K562 (cell line): Measurements from ENCODE around the gene PRSS21. TPM values are rescaled to one million over a fixed set of nuclear protein-coding genes. Genes with fewer than 3 reads are reported as not detected.

Experiments used
- ARID2 ChIP-seq: fragments of 450-650 bp; IDR thresholded peaks from 2 replicates; pipeline ENCODE4 v1.6.1; 2017; ENCODE audit warnings: antibody characterized with exemption, mild to moderate bottlenecking
- BMI1 ChIP-seq: fragments of 150-350 bp; IDR thresholded peaks from 2 replicates; pipeline ENCODE4 v1.6.1; 2014; ENCODE audit warnings: low read length
- CC2D1A ChIP-seq: fragments of 450-650 bp; IDR thresholded peaks from 2 replicates; pipeline ENCODE4 v1.6.1; 2017; ENCODE audit warnings: mild to moderate bottlenecking
- CTBP1 ChIP-seq: fragments of 450-650 bp; IDR thresholded peaks from 2 replicates; pipeline ENCODE4 v1.6.1; 2016; ENCODE audit warnings: borderline replicate concordance
- DEAF1 ChIP-seq: fragments of 450-650 bp; formaldehyde crosslinking; IDR thresholded peaks from 2 replicates; pipeline ENCODE4 v1.4.0; 2020; ENCODE audit warnings: mild to moderate bottlenecking, moderate library complexity
- MAZ ChIP-seq, 2 experiments: fragments of 450-650 bp in 1 of 2; sonication (generic) in 1 of 2; formaldehyde crosslinking; IDR thresholded peaks in 1 of 2; conservative IDR thresholded peaks in 1 of 2; 2 replicates each; pipeline versions ENCODE4 v1.4.0 to v1.5.0; 2020; ENCODE audit warnings: mild to moderate bottlenecking in 1 of 2, missing genetic modification reagents in 1 of 2
- MCM3 ChIP-seq: fragments of 450-650 bp; IDR thresholded peaks from 2 replicates; pipeline ENCODE4 v1.6.1; 2016
- MLLT1 ChIP-seq, 2 experiments: fragments of 450-650 bp; IDR thresholded peaks; 2 replicates each; pipeline ENCODE4 v1.6.1; 2016
- MLX ChIP-seq, 2 experiments: fragments of 450-650 bp in 1 of 2; sonication (generic) in 1 of 2; formaldehyde crosslinking; conservative IDR thresholded peaks; 2 replicates each; pipeline versions ENCODE4 v1.4.0 to v1.8.1; 2020 to 2022; ENCODE audit warnings: mild to moderate bottlenecking in 1 of 2, missing genetic modification reagents in 1 of 2
- MTA3 ChIP-seq: fragments of 450-650 bp; formaldehyde crosslinking; IDR thresholded peaks from 2 replicates; pipeline ENCODE4 v1.6.1; 2017; ENCODE audit warnings: mild to moderate bottlenecking, borderline replicate concordance
- RFX1 ChIP-seq: fragments of 450-650 bp; IDR thresholded peaks from 2 replicates; pipeline ENCODE4 v1.6.1; 2016; ENCODE audit warnings: mild to moderate bottlenecking, moderate library complexity
- RNF219 ChIP-seq: fragments of 250-450 bp; sonication (Bioruptor Pico); IDR thresholded peaks from 2 replicates; pipeline ENCODE4 v1.5.0; 2022; ENCODE audit warnings: mild to moderate bottlenecking
- SMAD4 ChIP-seq: fragments of 250-450 bp; sonication (Bioruptor Pico); conservative IDR thresholded peaks from 2 replicates; pipeline ENCODE4 v1.8.0; 2021; ENCODE audit warnings: inconsistent platforms, mild to moderate bottlenecking, moderate library complexity
- SMC3 ChIP-seq: conservative IDR thresholded peaks from 2 replicates; pipeline ENCODE4 v1.6.1; 2011; ENCODE audit warnings: low read depth, low read length, improper control_type of control experiment; ENCODE audit not compliant: insufficient read depth
- SRSF3 ChIP-seq: fragments of 200-400 bp; formaldehyde crosslinking; IDR thresholded peaks from 2 replicates; pipeline ENCODE4 v1.6.1; 2016; ENCODE audit warnings: mild to moderate bottlenecking, low read length, moderate library complexity; ENCODE audit not compliant: insufficient read depth
- TARDBP ChIP-seq: fragments of 450-650 bp; IDR thresholded peaks from 2 replicates; pipeline ENCODE4 v1.6.1; 2016
- ZBTB5 ChIP-seq: fragments of 450-650 bp; IDR thresholded peaks from 2 replicates; pipeline ENCODE4 v1.6.1; 2017; ENCODE audit warnings: antibody characterized with exemption
- ZFP36 ChIP-seq: fragments of 150-350 bp; IDR thresholded peaks from 2 replicates; pipeline ENCODE4 v1.6.1; 2018; ENCODE audit warnings: low read length, low read depth; ENCODE audit not compliant: partially characterized antibody
- ZNF324 ChIP-seq: fragments of 250-450 bp; sonication (Bioruptor Pico); IDR thresholded peaks from 2 replicates; pipeline ENCODE4 v1.4.0; 2020; ENCODE audit warnings: mild to moderate bottlenecking
- ZNF347 ChIP-seq: fragments of 450-650 bp; formaldehyde crosslinking; IDR thresholded peaks from 2 replicates; pipeline ENCODE4 v1.4.0; 2020; ENCODE audit warnings: low read depth, mild to moderate bottlenecking, moderate library complexity
- polyA plus RNA-seq, 8 experiments: library from polyadenylated mRNA; depleted of rRNA in 4 of 8; stranded (reverse) in 5 of 8; unstranded in 3 of 8; fragments of >200 nt; fragmentation: Nextera tagmentation in 2 of 8; fragmentation: Illumina TruSeq in 1 of 8; extraction: Ambion mirVana in 2 of 8; extraction: Trizol in 1 of 8; gene quantifications; 2 replicates each; pipeline versions ENCODE4 v1.2.1 to v1.2.3, GENCODE V29; 2011 to 2014; ENCODE audit warnings: inconsistent platforms in 1 of 8, missing spikeins in 1 of 8
- total RNA-seq, 7 experiments: library from RNA; depleted of rRNA in 6 of 7; stranded (reverse); fragments of >200 nt in 6 of 7; fragmentation: Illumina TruSeq in 2 of 7; extraction: Trizol in 2 of 7; gene quantifications; 2 replicates each; pipeline versions ENCODE4 v1.2.1 to v1.2.3, GENCODE V29; 2011 to 2021; ENCODE audit warnings: low replicate concordance in 1 of 7

Gene PRSS21
- total and polyA plus RNA-seq, 9 of the 15 experiments (the other 6 are each of a cell fraction or from before 2014, with no cell fraction given): 12.1 to 121 (median 61.3) TPM

- TF ChIP-seq ZBTB5 (no peak), CC2D1A (peak; percentile 56; the same call in 1 of the 2 replicates), MLLT1 (IDR thresholded peaks at IDR 0.05) (no peak), DEAF1 (CRISPR knock-in tag) (peak; percentile 74), ZFP36 (peak; percentile 24), BMI1 (no peak), MAZ (CRISPR knock-in tag; conservative IDR thresholded peaks at IDR 0.05 in 1 of 2, IDR thresholded peaks at IDR 0.05 in 1 of 2) (peak in 1 of 2 experiments; percentile 10; a peak in 1 of 4 replicates), SMC3 (peak; percentile 93), SMAD4 (CRISPR knock-in tag) (no peak), RNF219 (CRISPR knock-in tag) (no peak), MLX (CRISPR knock-in tag; conservative IDR thresholded peaks at IDR 0.05) (no peak), RFX1 (peak; percentile 86), ZNF347 (no peak), ARID2 (peak; percentile 75), MCM3 (no peak), CTBP1 (peak; percentile 64; the same call in 1 of the 2 replicates), ZNF324 (no peak), TARDBP (peak; percentile 61; the same call in 1 of the 2 replicates), MTA3 (0 out of 2 replicates have a peak, but pooled peaks have one; percentile 36), SRSF3 (no peak)
Measured at GRCh38 chr16:2838928-2839327, 21.9 kb downstream of the PRSS21 start (continued).
